Heart left ventricle (tissue), 16 donors: ENCODE data around the gene CCDC201. TPM values are rescaled to one million over a fixed set of nuclear protein-coding genes. Genes with fewer than 3 reads are reported as not detected.

Experiments
- ATAC-seq, 4 donors: fragments of 200-7000 bp; cut with Tn5 transposase; one replicate each; pipeline ENCODE4 v1.9.1; 2020 to 2022; ENCODE audit warnings: moderate library complexity in 4 of 4, mild to moderate bottlenecking in 3 of 4, moderate number of reproducible peaks in 1 of 4
- DNase-seq, 5 donors: peaks; one replicate each; pipeline ENCODE4 v3.0.0-alpha.2; 2020
- H3K27ac ChIP-seq, 12 donors: fragments of 200-600 bp; sonication (generic) in 4 of 12; one replicate each; pipeline versions ENCODE4 v1.5.0 to v1.8.0; 2016 to 2022; ENCODE audit warnings: mild to moderate bottlenecking in 2 of 12
- H3K27me3 ChIP-seq, 9 donors: fragments of 200-600 bp; sonication (generic) in 2 of 9; one replicate each; pipeline versions ENCODE4 v1.5.1 to v1.8.0; 2016 to 2022; ENCODE audit warnings: mild to moderate bottlenecking in 3 of 9
- H3K36me3 ChIP-seq, 9 donors: fragments of 200-600 bp; sonication (generic) in 2 of 9; one replicate each; pipeline versions ENCODE4 v1.5.0 to v1.8.0; 2018 to 2022; ENCODE audit warnings: mild to moderate bottlenecking in 2 of 9
- H3K4me1 ChIP-seq, 12 donors: fragments of 200-600 bp; sonication (generic) in 4 of 12; one replicate each; pipeline versions ENCODE4 v1.5.0 to v1.8.0; 2016 to 2022; ENCODE audit warnings: mild to moderate bottlenecking in 3 of 12
- H3K4me3 ChIP-seq, 12 donors: fragments of 200-600 bp; sonication (generic) in 4 of 12; one replicate each; pipeline versions ENCODE4 v1.5.0 to v1.8.0; 2017 to 2022; ENCODE audit warnings: mild to moderate bottlenecking in 9 of 12, moderate library complexity in 4 of 12
- H3K9me3 ChIP-seq, 12 donors: fragments of 200-600 bp; sonication (generic) in 4 of 12; one replicate each; pipeline versions ENCODE4 v1.5.0 to v1.8.0; 2016 to 2022; ENCODE audit warnings: mild to moderate bottlenecking in 1 of 12
- CTCF ChIP-seq, 12 donors: fragments of 200-600 bp; sonication (generic) in 4 of 12; IDR thresholded peaks; one replicate each; pipeline versions ENCODE4 v1.5.0 to v1.8.0; 2018 to 2022; ENCODE audit warnings: antibody characterized with exemption in 12 of 12, mild to moderate bottlenecking in 5 of 12
- POLR2A ChIP-seq, 2 donors: fragments of 450-650 bp; IDR thresholded peaks; one replicate each; pipeline ENCODE4 v1.6.1; 2017; ENCODE audit warnings: antibody characterized with exemption in 2 of 2, mild to moderate bottlenecking in 2 of 2, moderate library complexity in 2 of 2
- WGBS, 4 donors: extraction: QIAGEN DNeasy Blood & Tissue Kit in 2 of 4; methylation state at CpG; one replicate each; pipeline versions ENCODE4 v1.1.5 to v1.1.7; 2013 to 2018; 5-methylcytosine and 5-hydroxymethylcytosine counted together
- intact Hi-C, 10 donors: fragments of 100-400 bp; cut with DNase I; formaldehyde crosslinking; loops; one replicate each; pipeline versions ENCODE4 v1.11.1 to v1.14.2; 2022
- polyA plus RNA-seq, 2 donors: library from polyadenylated mRNA; stranded (reverse); fragments of 200-250 nt; gene quantifications; one replicate each; pipeline ENCODE4 v1.2.3, GENCODE V29; 2013
- total RNA-seq, 9 donors: library from RNA; depleted of rRNA in 2 of 9; stranded (reverse); fragments of >200 nt in 2 of 9; fragmentation: NEBNext Ultra II Directional in 3 of 9; extraction: Animal tissue kit (Norgen Biotek cat#: 25700) in 3 of 9; gene quantifications; one replicate each; pipeline versions ENCODE4 v1.1.0 to v1.2.4, GENCODE V29; 2016 to 2023
- donor health status: ischemic (EF 13 %, LVEDD 7.1; RV severe dilation, severe dysfunction).
- donor health status: healthy with polysubstance abuse.
- donor health status: DM: no; HTN: yes; CAD: no.
- donor health status: DM: no; HTN: no; CAD: no.
- donor health status: ischemic (EF 25% LVEDD 6.9; RV normal size, moderate dysfunction).
- donor health status: ischemic (EF 25% LVEDD 5.7; RV mildly dilated, moderate dysfunction).
- donor health status: healthy.
- donor health status: DM: yes; HTN: yes; CAD: no.
- donor health status: ischemic (EF 35%, LVEDD 5.7; RV mildly dilated, moderate dysfunction).
- donor health status: nonischemic (EF 11% LVEDD 7.7; RV severe dilation, severe dysfunction).
- donor health status: DM: yes; HTN: yes; CAD: no.
- donor health status: PGD.
- donor health status: ischemic (EF 29% LVEDD 5.4; RV normal size, mild dysfunction).
- donor health status: nonischemic (EF 23%, LVEDD 6.1; RV moderate dilation, normal function).

Gene CCDC201
- total and polyA plus RNA-seq, 11 donors = not detected

DNA sequence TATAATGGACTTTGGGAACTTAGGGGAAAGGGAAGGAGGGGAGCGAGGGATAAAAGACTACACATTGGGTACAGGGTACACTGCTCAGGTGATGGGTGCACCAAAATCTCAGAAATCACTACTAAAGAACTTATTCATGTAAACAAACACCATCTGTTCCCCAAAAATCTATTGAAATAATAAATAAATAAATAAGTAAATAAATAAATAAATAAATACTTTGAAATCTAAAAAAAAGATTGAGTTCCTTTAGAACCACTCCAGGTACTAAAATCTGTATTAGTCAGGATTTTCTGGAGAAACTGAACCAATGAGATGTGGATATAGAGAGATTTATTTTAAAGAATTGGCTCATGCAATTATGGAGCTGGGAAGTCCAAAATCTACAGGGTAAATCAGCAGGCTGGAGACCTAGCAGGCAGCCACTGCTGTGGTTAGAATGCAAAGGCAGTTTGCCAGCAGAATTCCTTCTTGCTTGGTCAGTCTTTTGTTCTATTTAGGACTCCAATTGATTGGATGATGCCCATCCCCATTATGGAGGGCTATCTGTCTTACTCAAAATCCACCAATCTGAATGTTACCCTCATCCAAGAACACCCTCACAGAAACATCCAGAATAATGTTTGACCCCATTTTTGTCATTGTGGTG, 24.3 kb upstream of the CCDC201 start:
- TF ChIP-seq POLR2A (IDR thresholded peaks at IDR 0.05) (no peak), CTCF (IDR thresholded peaks at IDR 0.05) (no peak)
- H3K9me3 ChIP-seq = no peaks in the 10 kb centered on the region
- H3K27ac ChIP-seq = no peak overlapping the region
- H3K4me1 ChIP-seq = no peaks in the 10 kb centered on the region
- no peak overlapping the region for H3K4me3 ChIP-seq
- intact Hi-C loops = loop anchor here in 1 of 10 donors (10.0 kb wide), 1 partner anchor 1358 kb away; no protein-coding TSS in a partner anchor
- H3K36me3 ChIP-seq = no peaks in the 10 kb centered on the region
- WGBS, 4 donors = 92 to 100% (median 94%) methylated on average over 1 of the region's 1 CpG
- H3K27me3 ChIP-seq = peaks cover 0 to 10% (median 0%) of the 10 kb centered on the region in 9 donors
- DNase-seq = no peak
- no peak for ATAC-seq

- intact Hi-C loops = loop anchor here in 1 of 10 donors (10.0 kb wide), 1 partner anchor 1360 kb away; no protein-coding TSS in a partner anchor
- Histone ChIP-seq H3K27ac (no peak overlapping the region), H3K9me3 (no peaks in the 10 kb centered on the region), H3K36me3 (no peaks in the 10 kb centered on the region), H3K27me3 (peaks cover 0 to 19% (median 0%) of the 10 kb centered on the region in 9 donors), H3K4me1 (no peaks in the 10 kb centered on the region), H3K4me3 (no peak overlapping the region)
- ATAC-seq (no peak), DNase-seq (no peak)
- TF ChIP-seq CTCF (IDR thresholded peaks at IDR 0.05) (no peak), POLR2A (IDR thresholded peaks at IDR 0.05) (no peak)
Observed at GRCh38 chr7:45894665-45895062, 21.8 kb upstream of the CCDC201 start.

DNA sequence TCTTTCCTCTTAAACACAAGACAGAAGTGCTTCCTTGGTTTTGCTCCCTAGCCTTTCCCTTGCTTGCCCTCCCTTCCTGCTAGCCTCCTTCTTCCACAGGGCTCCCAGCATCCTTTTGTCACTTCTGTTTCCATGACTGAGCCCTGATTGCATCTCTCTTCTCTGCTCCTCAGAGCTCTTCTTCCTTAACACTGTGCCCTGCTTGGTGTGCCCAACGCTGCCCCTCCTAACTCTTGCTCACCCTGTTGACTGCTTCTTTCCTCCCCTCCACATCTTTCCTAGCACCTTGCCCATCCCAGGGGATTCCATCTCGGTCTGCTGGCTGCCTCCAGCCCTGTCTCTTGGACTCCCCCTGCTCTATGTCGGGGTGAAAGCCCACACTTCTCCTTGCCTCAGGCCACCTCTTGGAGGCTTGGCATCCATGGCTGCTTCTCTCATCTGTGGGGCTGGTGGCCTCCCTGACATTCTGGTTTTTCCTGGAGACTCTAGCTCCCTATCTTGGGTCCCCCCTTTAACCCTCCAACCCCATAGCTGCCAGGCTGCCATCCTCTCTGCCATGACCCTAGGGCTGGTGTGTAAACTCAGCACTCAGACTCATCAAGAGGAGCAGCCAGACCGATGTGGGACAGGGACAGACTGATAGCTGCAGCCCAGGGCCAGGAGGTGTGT, 21.2 kb upstream of the CCDC201 start:
- ATAC-seq (no peak), DNase-seq (no peak)
- no peak overlapping the region for H3K4me3 ChIP-seq
- no peaks in the 10 kb centered on the region for H3K36me3 ChIP-seq
- TF ChIP-seq CTCF (IDR thresholded peaks at IDR 0.05) (no peak), POLR2A (IDR thresholded peaks at IDR 0.05) (no peak)
- peaks cover 0 to 23% (median 5%) of the 10 kb centered on the region in 9 donors for H3K27me3 ChIP-seq
- no peaks in the 10 kb centered on the region for H3K9me3 ChIP-seq
- no peak overlapping the region for H3K27ac ChIP-seq
- intact Hi-C loops = loop anchor here in 1 of 10 donors (10.0 kb wide), 1 partner anchor 1361 kb away; no protein-coding TSS in a partner anchor
- H3K4me1 ChIP-seq = peaks cover 0 to 1% (median 0%) of the 10 kb centered on the region in 12 donors
- WGBS, 4 donors = 85 to 88% (median 86%) methylated on average over 3 to 4 of the region's 4 CpGs

GRCh38 chr7:45893374-45893995, 20.6 kb upstream of the CCDC201 start:
- no peaks in the 10 kb centered on the region for H3K36me3 ChIP-seq
- intact Hi-C loops = loop anchor here in 1 of 10 donors (10.0 kb wide), 1 partner anchor 1361 kb away; no protein-coding TSS in a partner anchor
- H3K27ac ChIP-seq = no peak overlapping the region
- TF ChIP-seq CTCF (IDR thresholded peaks at IDR 0.05) (no peak), POLR2A (IDR thresholded peaks at IDR 0.05) (no peak)
- no peak overlapping the region for H3K4me3 ChIP-seq
- H3K9me3 ChIP-seq = no peaks in the 10 kb centered on the region
- no peak for DNase-seq
- no peak for ATAC-seq
- peaks cover 0 to 30% (median 12%) of the 10 kb centered on the region in 9 donors for H3K27me3 ChIP-seq
- peaks cover 0 to 6% (median 1%) of the 10 kb centered on the region in 12 donors for H3K4me1 ChIP-seq
- WGBS, 4 donors = 68 to 77% (median 74%) methylated on average over 5 of the region's 5 CpGs
